Measurements from ENCODE around the gene CCL18. TPM values are rescaled to one million over a fixed set of nuclear protein-coding genes. Genes with fewer than 3 reads are reported as not detected.
"Not testable (repeated sequence)": the region's sequence is repeated elsewhere in the genome, so short reads cannot be mapped to it uniquely, and the experiment has no call there.

CCL18 gene
- total and polyA plus RNA-seq, 7 donors, result 1.4 to 52.7 (median 2.8) TPM; not detected in 1

DNA sequence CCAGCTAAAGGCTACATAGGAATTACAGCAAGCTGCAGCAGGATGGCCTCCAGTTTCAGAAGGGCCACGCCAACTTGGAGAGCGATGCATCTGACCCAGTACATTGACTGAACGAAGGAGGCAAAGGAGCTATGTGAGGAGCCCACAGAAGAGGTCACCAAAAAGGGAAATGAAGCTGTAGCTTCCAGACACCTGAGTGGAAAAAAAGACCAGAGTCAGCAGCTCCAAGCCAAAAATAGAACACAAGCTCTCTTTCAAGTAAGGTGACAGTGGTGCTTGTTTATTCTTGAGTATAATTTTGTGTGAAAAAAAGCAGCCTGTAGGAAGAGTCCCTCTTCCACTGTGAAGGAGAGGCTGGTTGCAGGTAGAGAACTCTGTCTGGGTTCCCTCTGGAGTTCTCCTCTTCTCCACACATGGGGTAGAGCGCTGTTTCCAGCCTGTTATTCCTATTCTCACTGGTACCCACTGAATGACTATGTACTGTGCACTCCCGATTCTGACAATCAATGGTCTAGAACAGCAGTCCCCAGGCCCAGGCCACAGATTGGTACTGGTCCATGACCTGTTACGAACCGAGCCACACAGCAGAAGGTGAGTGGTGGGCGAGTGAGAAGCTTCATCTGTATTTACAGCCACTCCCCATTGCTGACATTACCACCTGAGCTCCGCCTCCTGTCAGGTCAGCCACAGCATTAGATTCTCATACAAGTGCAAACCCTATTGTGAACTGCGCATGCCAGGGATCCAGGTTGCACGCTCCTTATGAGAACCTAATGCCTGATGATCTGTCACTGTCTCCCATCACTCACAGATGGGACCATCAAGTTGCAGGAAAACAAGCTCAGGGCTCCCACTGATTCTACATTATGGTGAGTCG lies 54.6 kb downstream of the CCL18 start:
- Histone ChIP-seq H3K4me1 (no peaks in the 10 kb centered on the region), H3K36me3 (no peaks in the 10 kb centered on the region), H3K27me3 (no peaks in the 10 kb centered on the region), H3K9me3 (no peaks in the 10 kb centered on the region), H3K27ac (no peak overlapping the region), H3K4me3 (no peak overlapping the region)
- TF ChIP-seq POLR2AphosphoS5 (IDR thresholded peaks at IDR 0.05) (no peak), POLR2A (IDR thresholded peaks at IDR 0.05) (no peak), EP300 (IDR thresholded peaks at IDR 0.05) (no peak)
- TF ChIP-seq, protein P1, sequence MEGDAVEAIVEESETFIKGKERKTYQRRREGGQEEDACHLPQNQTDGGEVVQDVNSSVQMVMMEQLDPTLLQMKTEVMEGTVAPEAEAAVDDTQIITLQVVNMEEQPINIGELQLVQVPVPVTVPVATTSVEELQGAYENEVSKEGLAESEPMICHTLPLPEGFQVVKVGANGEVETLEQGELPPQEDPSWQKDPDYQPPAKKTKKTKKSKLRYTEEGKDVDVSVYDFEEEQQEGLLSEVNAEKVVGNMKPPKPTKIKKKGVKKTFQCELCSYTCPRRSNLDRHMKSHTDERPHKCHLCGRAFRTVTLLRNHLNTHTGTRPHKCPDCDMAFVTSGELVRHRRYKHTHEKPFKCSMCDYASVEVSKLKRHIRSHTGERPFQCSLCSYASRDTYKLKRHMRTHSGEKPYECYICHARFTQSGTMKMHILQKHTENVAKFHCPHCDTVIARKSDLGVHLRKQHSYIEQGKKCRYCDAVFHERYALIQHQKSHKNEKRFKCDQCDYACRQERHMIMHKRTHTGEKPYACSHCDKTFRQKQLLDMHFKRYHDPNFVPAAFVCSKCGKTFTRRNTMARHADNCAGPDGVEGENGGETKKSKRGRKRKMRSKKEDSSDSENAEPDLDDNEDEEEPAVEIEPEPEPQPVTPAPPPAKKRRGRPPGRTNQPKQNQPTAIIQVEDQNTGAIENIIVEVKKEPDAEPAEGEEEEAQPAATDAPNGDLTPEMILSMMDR (IDR thresholded peaks at IDR 0.05), result no peak
- 90 to 92% methylated on average over 12 of the region's 12 CpGs for WGBS, 2 donors
- intact Hi-C loops (cut with DNase I), result no loop called here
- no peak for DNase-seq

DNA sequence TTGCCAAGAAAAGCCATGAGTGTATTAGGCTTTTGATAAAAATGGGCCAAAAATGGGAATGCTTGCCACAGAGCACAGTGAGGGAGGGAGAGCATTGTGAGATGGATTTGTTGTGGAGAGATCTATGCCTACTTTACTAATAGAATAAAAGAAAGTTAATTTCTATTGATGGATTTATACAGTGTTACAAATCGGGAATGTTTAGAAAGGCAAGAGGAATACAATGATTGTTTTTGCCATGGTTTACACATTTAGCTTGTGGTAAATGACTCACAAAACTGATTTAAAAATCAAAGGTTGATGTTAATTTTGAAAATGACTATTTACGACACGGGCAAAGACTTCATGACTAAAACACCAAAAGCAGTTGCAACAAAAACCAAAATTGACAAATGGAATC lies 56.1 kb downstream of the CCL18 start:
- WGBS, 2 donors, result 70 to 84% methylated on average over 3 of the region's 3 CpGs
- no peaks in the 10 kb centered on the region for H3K4me1 ChIP-seq
- no peak overlapping the region for H3K27ac ChIP-seq
- no peak overlapping the region for H3K4me3 ChIP-seq
- TF ChIP-seq POLR2AphosphoS5 (IDR thresholded peaks at IDR 0.05), result no peak
- no peak for TF ChIP-seq EP300 (IDR thresholded peaks at IDR 0.05)
- TF ChIP-seq POLR2A (IDR thresholded peaks at IDR 0.05), result no peak
- TF ChIP-seq, protein P1 (IDR thresholded peaks at IDR 0.05), result no peak
- no peaks in the 10 kb centered on the region for H3K27me3 ChIP-seq
- intact Hi-C loops (cut with DNase I), result no loop called here
- no peaks in the 10 kb centered on the region for H3K36me3 ChIP-seq
- peaks cover 0 to 5% (median under 1%) of the 10 kb centered on the region in 4 donors for H3K9me3 ChIP-seq
- no peak for DNase-seq

- H3K36me3 ChIP-seq; H3K4me3 ChIP-seq; DNase-seq; intact Hi-C loops (cut with DNase I); H3K27me3 ChIP-seq; H3K4me1 ChIP-seq; H3K27ac ChIP-seq: not testable (repeated sequence)
- WGBS, 2 donors, result 72 to 79% methylated on average over 6 of the region's 6 CpGs
- peaks cover 0 to 13% (median 3%) of the 10 kb centered on the region in 4 donors for H3K9me3 ChIP-seq
Observed at GRCh38 chr17:36121099-36121498, 57.0 kb downstream of the CCL18 start.

Small RNAs within 50 kb of the gene (small RNA-seq; reads per million reads assigned to genes)
- 0 reads per million in 3 donors for gene RN7SL301P

Other genes starting within 250 kb of the CCL18 start
- not detected for gene HEATR9, start 195.4 kb upstream of the CCL18 start, total RNA-seq
- gene HEATR9, start 195.4 kb upstream of the CCL18 start, polyA plus RNA-seq, result under 1 TPM in 1 of 3 donors, not detected in 2; 0.06 TPM
- gene CCL5, start 183.9 kb upstream of the CCL18 start, total RNA-seq, result 1 to 10 TPM in 3 of 4 donors, not detected in 1; 1.8 to 3.3 (median 2.4) TPM
- gene CCL5, start 183.9 kb upstream of the CCL18 start, polyA plus RNA-seq, result 10 to 100 TPM in 1 of 3 donors, 1 to 10 TPM in 2; 2.3 to 15.5 (median 3.6) TPM
- gene RDM1, start 133.5 kb upstream of the CCL18 start, total RNA-seq, result not detected
- 1 to 10 TPM in 1 of 3 donors, under 1 TPM in 1, not detected in 1; 0.92 to 3.6 TPM for gene RDM1, start 133.5 kb upstream of the CCL18 start, polyA plus RNA-seq
- not detected for gene LYZL6, start 120.6 kb upstream of the CCL18 start, total RNA-seq
- gene LYZL6, start 120.6 kb upstream of the CCL18 start, polyA plus RNA-seq, result not detected
- 1 to 10 TPM in 1 of 4 donors, not detected in 3; 1.1 TPM for gene CCL16, start 82.8 kb upstream of the CCL18 start, total RNA-seq
- under 1 TPM in 1 of 3 donors, not detected in 2; 0.10 TPM for gene CCL16, start 82.8 kb upstream of the CCL18 start, polyA plus RNA-seq
- 10 to 100 TPM; 13.0 to 30.0 (median 23.7) TPM for gene CCL14, start 77.5 kb upstream of the CCL18 start, total RNA-seq
- gene CCL14, start 77.5 kb upstream of the CCL18 start, polyA plus RNA-seq, result 10 to 100 TPM in 1 of 3 donors, under 1 TPM in 1, not detected in 1; 0.60 to 14.2 TPM
- not detected for gene CCL15, start 62.7 kb upstream of the CCL18 start, total RNA-seq
- 10 to 100 TPM; 30.1 to 37.2 (median 33.7) TPM for gene CCL15, start 62.7 kb upstream of the CCL18 start, polyA plus RNA-seq
- gene CCL23, start 46.3 kb upstream of the CCL18 start, total RNA-seq, result 1 to 10 TPM in 3 of 4 donors, under 1 TPM in 1; 0.82 to 8.6 (median 4.2) TPM
- gene CCL23, start 46.3 kb upstream of the CCL18 start, polyA plus RNA-seq, result 10 to 100 TPM in 1 of 3 donors, not detected in 2; 18.6 TPM
- 1 to 10 TPM in 3 of 4 donors, not detected in 1; 1.2 to 2.4 (median 1.4) TPM for gene CCL3, start 25.9 kb downstream of the CCL18 start, total RNA-seq
- 10 to 100 TPM in 1 of 3 donors, 1 to 10 TPM in 2; 3.6 to 22.4 (median 9.6) TPM for gene CCL3, start 25.9 kb downstream of the CCL18 start, polyA plus RNA-seq
- 1 to 10 TPM in 2 of 4 donors, under 1 TPM in 1, not detected in 1; 0.16 to 3.7 (median 1.1) TPM for gene CCL4, start 39.6 kb downstream of the CCL18 start, total RNA-seq
- gene CCL4, start 39.6 kb downstream of the CCL18 start, polyA plus RNA-seq, result 10 to 100 TPM in 1 of 3 donors, 1 to 10 TPM in 2; 2.4 to 12.7 (median 5.1) TPM
- 1 to 10 TPM in 3 of 4 donors, not detected in 1; 1.1 to 5.0 (median 1.5) TPM for gene TBC1D3B, start 112.4 kb downstream of the CCL18 start, total RNA-seq
- gene TBC1D3B, start 112.4 kb downstream of the CCL18 start, polyA plus RNA-seq, result 1 to 10 TPM in 2 of 3 donors, not detected in 1; 2.7 to 4.8 TPM
- gene CCL3L1, start 132.5 kb downstream of the CCL18 start, total RNA-seq, result 1 to 10 TPM in 1 of 4 donors, not detected in 3; 2.2 TPM
- 1 to 10 TPM; 1.2 to 2.4 (median 2.3) TPM for gene CCL3L1, start 132.5 kb downstream of the CCL18 start, polyA plus RNA-seq
- 1 to 10 TPM in 1 of 4 donors, not detected in 3; 1.8 TPM for gene CCL4L2, start 146.8 kb downstream of the CCL18 start, total RNA-seq
- 10 to 100 TPM in 1 of 3 donors, 1 to 10 TPM in 1, under 1 TPM in 1; 0.58 to 11.3 (median 6.0) TPM for gene CCL4L2, start 146.8 kb downstream of the CCL18 start, polyA plus RNA-seq
- not detected for gene TBC1D3I, start 200.3 kb downstream of the CCL18 start, total RNA-seq
- under 1 TPM in 1 of 3 donors, not detected in 2; 0.45 TPM for gene TBC1D3I, start 200.3 kb downstream of the CCL18 start, polyA plus RNA-seq

Measured in sigmoid colon (tissue), 7 donors.